Activated T-helper 1 cell treated with anti-CD3 and anti-CD28 coated beads, Interleukin-2, amount 50 U/mL, for 16 hours (primary cell): ENCODE data around the gene STH.

ENCODE experiments used
- DNase-seq, 2 donors: peaks; one replicate each; pipeline ENCODE4 v3.0.0-alpha.2; 2020; ENCODE audit warnings: low read depth in 1 of 2, low spot score in 1 of 2

STH gene

GRCh38 chr17:45967378-45967777, 31.7 kb upstream of the STH start:
- DNase-seq = no peak

GRCh38 chr17:45968732-45969131, 30.3 kb upstream of the STH start:
- no peak for DNase-seq

- no peak for DNase-seq
Observed at GRCh38 chr17:45969726-45970125, 29.3 kb upstream of the STH start.

- no peak for DNase-seq
Observed at GRCh38 chr17:45970659-45971058, 28.4 kb upstream of the STH start.

GRCh38 chr17:45971698-45972141, 27.3 kb upstream of the STH start:
- no peak for DNase-seq

GRCh38 chr17:45972531-45972930, 26.5 kb upstream of the STH start:
- no peak for DNase-seq

GRCh38 chr17:45973099-45973780, 25.8 kb upstream of the STH start:
- DNase-seq = no peak

GRCh38 chr17:45973946-45974859, 24.8 kb upstream of the STH start:
- no peak for DNase-seq

GRCh38 chr17:45974916-45975630, 24.0 kb upstream of the STH start:
- no peak for DNase-seq

GRCh38 chr17:45975640-45976295, 23.3 kb upstream of the STH start:
- DNase-seq = no peak

GRCh38 chr17:45976391-45976754, 22.7 kb upstream of the STH start:
- DNase-seq = no peak

- DNase-seq = no peak
Observed at GRCh38 chr17:45976755-45977505, 22.1 kb upstream of the STH start.

GRCh38 chr17:45977506-45977824, 21.6 kb upstream of the STH start:
- DNase-seq = no peak

GRCh38 chr17:45977976-45978626, 20.9 kb upstream of the STH start:
- DNase-seq = no peak

- no peak for DNase-seq
Observed at GRCh38 chr17:45979137-45979536, 19.9 kb upstream of the STH start.

- no peak for DNase-seq
Observed at GRCh38 chr17:45980855-45981254, 18.2 kb upstream of the STH start.

- DNase-seq = no peak
Observed at GRCh38 chr17:45981306-45981705, 17.7 kb upstream of the STH start.

GRCh38 chr17:45982791-45983613, 16.0 kb upstream of the STH start:
- DNase-seq = no peak

GRCh38 chr17:45983614-45984310, 15.3 kb upstream of the STH start:
- no peak for DNase-seq
